K562 (cell line): Measurements from ENCODE around the gene RABGAP1L. TPM values are rescaled to one million over a fixed set of nuclear protein-coding genes. Genes with fewer than 3 reads are reported as not detected.
A peak's percentile ranks its signal among the peaks of the same experiment; 100 is the strongest.

Experiments
- ADNP ChIP-seq: fragments of 200-800 bp; sonication (Bioruptor generic); IDR thresholded peaks from 2 replicates; pipeline ENCODE4 v1.6.1; 2016; ENCODE audit warnings: missing genetic modification characterization, missing compliant biosample characterization
- CHD1 ChIP-seq: fragments of 200-600 bp; sonication (generic); IDR thresholded peaks from one replicate; pipeline ENCODE4 v1.6.1; 2012; ENCODE audit warnings: mild to moderate bottlenecking, moderate library complexity, low read length, inconsistent platforms
- COPS2 ChIP-seq: fragments of 450-650 bp; conservative IDR thresholded peaks from 2 replicates; pipeline ENCODE4 v1.6.1; 2016; ENCODE audit warnings: mild to moderate bottlenecking, moderate library complexity
- EP300 ChIP-seq: IDR thresholded peaks from 2 replicates; pipeline ENCODE4 v1.6.1; 2012; ENCODE audit warnings: low read length, improper control_type of control experiment
- EP400 ChIP-seq: fragments of 450-650 bp; IDR thresholded peaks from 2 replicates; pipeline ENCODE4 v1.6.1; 2017; ENCODE audit warnings: antibody characterized with exemption, mild to moderate bottlenecking, moderate library complexity
- FOSL1 ChIP-seq: fragments of 200-800 bp; sonication (Bioruptor generic); conservative IDR thresholded peaks from 2 replicates; pipeline ENCODE4 v1.6.1; 2016; ENCODE audit warnings: missing genetic modification characterization, missing compliant biosample characterization
- FOXJ2 ChIP-seq: fragments of 200-800 bp; sonication (Bioruptor generic); IDR thresholded peaks from 2 replicates; pipeline ENCODE4 v1.6.1; 2016; ENCODE audit warnings: missing genetic modification characterization, missing compliant biosample characterization
- FOXP1 ChIP-seq: sonication (generic); formaldehyde crosslinking; IDR thresholded peaks from 2 replicates; pipeline ENCODE4 v1.8.0; 2022; ENCODE audit warnings: mild to moderate bottlenecking, missing genetic modification reagents
- GABPB1 ChIP-seq: sonication (generic); formaldehyde crosslinking; IDR thresholded peaks from 2 replicates; pipeline ENCODE4 v1.8.0; 2022; ENCODE audit warnings: mild to moderate bottlenecking, missing genetic modification reagents
- GATA2 ChIP-seq: sonication (generic); formaldehyde crosslinking; IDR thresholded peaks from 2 replicates; pipeline ENCODE4 v1.4.0; 2020; ENCODE audit warnings: mild to moderate bottlenecking, missing genetic modification reagents
- HDAC6 ChIP-seq: IDR thresholded peaks from 2 replicates; pipeline ENCODE4 v1.6.1; 2012; ENCODE audit warnings: low read depth, mild to moderate bottlenecking, control low read depth, inconsistent platforms, low read length, moderate library complexity
- HLTF ChIP-seq: fragments of 450-650 bp; IDR thresholded peaks from 2 replicates; pipeline ENCODE4 v1.6.1; 2016
- NRF1 ChIP-seq, 2 experiments: fragments of 450-650 bp; IDR thresholded peaks in 1 of 2; conservative IDR thresholded peaks in 1 of 2; 2 replicates each; pipeline ENCODE4 v1.6.1; 2014; ENCODE audit warnings: mild to moderate bottlenecking in 2 of 2
- PKNOX1 ChIP-seq: fragments of 450-650 bp; IDR thresholded peaks from 2 replicates; pipeline ENCODE4 v1.6.1; 2016
- RFX7 ChIP-seq: fragments of 250-450 bp; sonication (Bioruptor Pico); IDR thresholded peaks from 2 replicates; pipeline ENCODE4 v1.5.1; 2021; ENCODE audit warnings: mild to moderate bottlenecking
- TAF9B ChIP-seq: fragments of 450-650 bp; IDR thresholded peaks from 2 replicates; pipeline ENCODE4 v1.6.1; 2018; ENCODE audit warnings: mild to moderate bottlenecking; ENCODE audit not compliant: partially characterized antibody
- USF2 ChIP-seq: sonication (generic); formaldehyde crosslinking; IDR thresholded peaks from 2 replicates; pipeline ENCODE4 v1.5.0; 2020; ENCODE audit warnings: missing genetic modification reagents
- ZBTB2 ChIP-seq: fragments of 450-650 bp; IDR thresholded peaks from 2 replicates; pipeline ENCODE4 v1.6.1; 2016; ENCODE audit warnings: antibody characterized with exemption
- ZC3H8 ChIP-seq: fragments of 450-650 bp; IDR thresholded peaks from 2 replicates; pipeline ENCODE4 v1.6.1; 2017
- ZFP30 ChIP-seq: fragments of 250-450 bp; sonication (Bioruptor Pico); IDR thresholded peaks from 2 replicates; pipeline ENCODE4 v1.8.0; 2022; ENCODE audit warnings: moderate library complexity, mild to moderate bottlenecking, inconsistent platforms, borderline replicate concordance
- ZNF224 ChIP-seq: sonication (generic); formaldehyde crosslinking; IDR thresholded peaks from 2 replicates; pipeline ENCODE4 v1.8.0; 2022; ENCODE audit warnings: mild to moderate bottlenecking, missing genetic modification reagents
- ZNF639 ChIP-seq, 2 experiments: fragments of 200-800 bp in 1 of 2; sonication (Bioruptor generic) in 1 of 2; sonication (generic) in 1 of 2; formaldehyde crosslinking in 1 of 2; IDR thresholded peaks in 1 of 2; conservative IDR thresholded peaks in 1 of 2; 2 replicates each; pipeline versions ENCODE4 v1.5.0 to v1.6.1; 2016 to 2020; ENCODE audit warnings: missing compliant biosample characterization in 1 of 2, missing genetic modification characterization in 1 of 2, missing genetic modification reagents in 1 of 2
- ZNF668 ChIP-seq: fragments of 250-450 bp; sonication (Bioruptor Pico); IDR thresholded peaks from 2 replicates; pipeline ENCODE4 v1.8.0; 2022; ENCODE audit warnings: mild to moderate bottlenecking, inconsistent platforms
- ZNF764 ChIP-seq: fragments of 250-450 bp; sonication (Bioruptor Pico); IDR thresholded peaks from 2 replicates; pipeline ENCODE4 v1.4.0; 2020; ENCODE audit warnings: low read depth, mild to moderate bottlenecking, moderate library complexity
- ZNF766 ChIP-seq: fragments of 200-800 bp; sonication (Bioruptor generic); conservative IDR thresholded peaks from 2 replicates; pipeline ENCODE4 v1.6.1; 2016; ENCODE audit warnings: missing genetic modification characterization, missing compliant biosample characterization
- polyA plus RNA-seq, 8 experiments: library from polyadenylated mRNA; depleted of rRNA in 4 of 8; stranded (reverse) in 5 of 8; unstranded in 3 of 8; fragments of >200 nt; fragmentation: Nextera tagmentation in 2 of 8; fragmentation: Illumina TruSeq in 1 of 8; extraction: Ambion mirVana in 2 of 8; extraction: Trizol in 1 of 8; gene quantifications; 2 replicates each; pipeline versions ENCODE4 v1.2.1 to v1.2.3, GENCODE V29; 2011 to 2014; ENCODE audit warnings: inconsistent platforms in 1 of 8, missing spikeins in 1 of 8
- total RNA-seq, 7 experiments: library from RNA; depleted of rRNA in 6 of 7; stranded (reverse); fragments of >200 nt in 6 of 7; fragmentation: Illumina TruSeq in 2 of 7; extraction: Trizol in 2 of 7; gene quantifications; 2 replicates each; pipeline versions ENCODE4 v1.2.1 to v1.2.3, GENCODE V29; 2011 to 2021; ENCODE audit warnings: low replicate concordance in 1 of 7

RABGAP1L gene
- total and polyA plus RNA-seq, 9 of the 15 experiments (the other 6 are each of a cell fraction or from before 2014, with no cell fraction given): 16.5 to 44.9 (median 26.7) TPM

GRCh38 chr1:174153085-174153824 lies 6.1 kb upstream of the RABGAP1L start (continued):
- peak; percentile 66 for TF ChIP-seq PKNOX1
- peak; percentile 24; the same call in 1 of the 2 replicates for TF ChIP-seq EP400
- no peak for TF ChIP-seq ZNF764 (CRISPR knock-in tag)
- peak; percentile 43; the same call in 1 of the 2 replicates for TF ChIP-seq EP300
- TF ChIP-seq TAF9B: no peak
- TF ChIP-seq HLTF: no peak
- no peak for TF ChIP-seq FOXP1
- no peak for TF ChIP-seq ZNF668 (CRISPR knock-in tag)
- no peak for TF ChIP-seq RFX7 (CRISPR knock-in tag)
- TF ChIP-seq GABPB1: 0 out of 2 replicates have a peak, but pooled peaks have one; percentile 16
- no peak for TF ChIP-seq NRF1 (conservative IDR thresholded peaks at IDR 0.05 in 1 of 2, IDR thresholded peaks at IDR 0.05 in 1 of 2)
- TF ChIP-seq ZNF639 (CRISPR knock-in tag; conservative IDR thresholded peaks at IDR 0.05 in 1 of 2, IDR thresholded peaks at IDR 0.05 in 1 of 2): 0 out of 4 replicates have a peak, but pooled peaks of 1 of the 2 experiments have one; percentile 32
- TF ChIP-seq FOSL1 (tag): peak; percentile 96
- no peak for TF ChIP-seq HDAC6
- TF ChIP-seq FOXJ2 (tag): 0 out of 2 replicates have a peak, but pooled peaks have one; percentile 31
- no peak for TF ChIP-seq GATA2 (CRISPR knock-in tag)
- TF ChIP-seq ZNF224: no peak
- TF ChIP-seq COPS2: no peak
- TF ChIP-seq CHD1: no peak
- no peak for TF ChIP-seq ZNF766 (CRISPR knock-in tag)
- no peak for TF ChIP-seq USF2 (CRISPR knock-in tag)
- TF ChIP-seq ZFP30 (CRISPR knock-in tag): no peak
- TF ChIP-seq ZC3H8: no peak
- 0 out of 2 replicates have a peak, but pooled peaks have one; percentile 72 for TF ChIP-seq ADNP (tag)
- 0 out of 2 replicates have a peak, but pooled peaks have one; percentile 16 for TF ChIP-seq ZBTB2
